Psoas muscle (tissue), 8 donors: ENCODE results near the gene TMEM86B. TPM values are rescaled to one million over a fixed set of nuclear protein-coding genes. Genes with fewer than 3 reads are reported as not detected.

ENCODE experiments used
- ATAC-seq, 4 donors: fragments of 200-7000 bp; cut with Tn5 transposase; one replicate each; pipeline ENCODE4 v1.9.1; 2020; ENCODE audit warnings: moderate library complexity in 3 of 4, mild to moderate bottlenecking in 2 of 4
- DNase-seq, 2 donors: peaks; one replicate each; pipeline ENCODE4 v3.0.0-alpha.2; 2020
- H3K27ac ChIP-seq: fragments of 200-600 bp; one replicate; pipeline ENCODE4 v1.8.0; 2022
- H3K27me3 ChIP-seq, 3 donors: fragments of 200-600 bp in 1 of 3; one replicate each; pipeline versions ENCODE4 v1.6.1 to v1.8.0; 2013 to 2022; ENCODE audit warnings: low read length in 2 of 3, mild to moderate bottlenecking in 2 of 3, moderate library complexity in 1 of 3; ENCODE audit not compliant: insufficient read depth in 3 of 3
- H3K36me3 ChIP-seq, 2 donors: fragments of 200-600 bp in 1 of 2; one replicate each; pipeline versions ENCODE4 v1.6.1 to v1.8.0; 2013 to 2022; ENCODE audit warnings: low read depth in 1 of 2, mild to moderate bottlenecking in 1 of 2, moderate library complexity in 1 of 2; ENCODE audit not compliant: insufficient read depth in 1 of 2
- H3K4me1 ChIP-seq: fragments of 200-600 bp; one replicate; pipeline ENCODE4 v1.8.0; 2022
- H3K4me3 ChIP-seq: fragments of 200-600 bp; one replicate; pipeline ENCODE4 v1.8.0; 2022; ENCODE audit warnings: mild to moderate bottlenecking
- H3K9me3 ChIP-seq: fragments of 200-600 bp; one replicate; pipeline ENCODE4 v1.8.0; 2022
- CTCF ChIP-seq: fragments of 200-600 bp; IDR thresholded peaks from one replicate; pipeline ENCODE4 v1.8.0; 2022; ENCODE audit warnings: antibody characterized with exemption
- WGBS, 3 donors: extraction: QIAGEN DNeasy Blood & Tissue Kit; methylation state at CpG; one replicate each; pipeline versions ENCODE4 v1.1.6 to v1.1.7; 2013; 5-methylcytosine and 5-hydroxymethylcytosine counted together
- intact Hi-C, 2 donors: fragments of 100-400 bp; cut with DNase I; formaldehyde crosslinking; loops; one replicate each; pipeline versions ENCODE4 v1.11.0 to v1.14.2; 2022
- polyA plus RNA-seq, 3 donors: library from polyadenylated mRNA; stranded (reverse); fragments of 200-250 nt; gene quantifications; one replicate each; pipeline ENCODE4 v1.2.3, GENCODE V29; 2013
- total RNA-seq, 4 donors: library from RNA; stranded (reverse); fragmentation: NEBNext Ultra II Directional in 2 of 4; extraction: Animal tissue kit (Norgen Biotek cat#: 25700) in 2 of 4; gene quantifications; one replicate each; pipeline versions ENCODE4 v1.2.1 to v1.2.4, GENCODE V29; 2021 to 2023
- donor health status: healthy with polysubstance abuse.
- donor health status: DM: no; HTN: no; CAD: no; lungs with moderate emphysema.
- donor health status: Bipolar disorder and iron deficiency.
- donor health status: healthy.
- donor health status: DM: yes; HTN: yes; CAD: no.
- donor health status: DM: no; HTN: no; CAD: no.
- donor health status: DM: no; HTN: no; CAD: no.
- donor health status: DM: yes; HTN: yes; CAD: no.

TMEM86B gene
- total and polyA plus RNA-seq, 7 donors, result 0.68 to 2.4 (median 2.1) TPM

- intact Hi-C loops, result loop anchor here in 1 of 2 donors (2.0 kb wide), 1 partner anchor 14 kb away; no protein-coding TSS in a partner anchor
- Histone ChIP-seq H3K27me3 (no peaks in the 10 kb centered on the region), H3K4me1 (peaks cover 7% of the 10 kb centered on the region), H3K9me3 (no peaks in the 10 kb centered on the region), H3K36me3 (peaks cover 0 to 11% of the 10 kb centered on the region in 2 donors), H3K4me3 (no peak overlapping the region), H3K27ac (no peak overlapping the region)
- DNase-seq (no peak), ATAC-seq (no peak)
- TF ChIP-seq CTCF, result no peak
- 84 to 86% (median 85%) methylated on average over 5 of the region's 5 CpGs for WGBS, 3 donors
Observed at GRCh38 chr19:55264531-55264930, 36.0 kb upstream of the TMEM86B start.

DNA sequence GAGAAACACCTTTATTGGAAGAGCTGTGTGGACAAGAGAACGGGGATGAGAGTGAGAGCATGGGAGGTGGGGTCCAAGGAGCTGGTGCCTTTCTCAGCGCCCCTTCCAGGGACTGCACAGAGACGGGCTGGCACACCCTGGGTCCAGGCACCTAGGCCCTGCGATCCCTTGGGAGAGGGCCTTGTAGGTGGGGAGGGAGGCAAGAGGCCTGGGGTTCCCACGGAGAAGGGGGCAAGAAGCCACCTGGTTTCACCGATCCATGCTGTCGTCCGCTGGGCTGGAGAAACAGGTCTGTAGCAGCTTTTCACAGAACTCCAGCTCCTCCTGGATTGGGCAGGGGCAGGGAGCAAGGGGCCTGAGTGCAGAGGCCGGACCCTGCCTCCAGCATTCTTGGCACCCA is 33.8 kb upstream of the TMEM86B start:
- WGBS, 3 donors, result 89 to 95% (median 92%) methylated on average over 9 of the region's 9 CpGs
- no peaks in the 10 kb centered on the region for H3K9me3 ChIP-seq
- ATAC-seq (no peak), DNase-seq (no peak)
- H3K4me3 ChIP-seq, result no peak overlapping the region
- H3K4me1 ChIP-seq, result peaks cover 11% of the 10 kb centered on the region
- no peak for TF ChIP-seq CTCF
- no peak overlapping the region for H3K27ac ChIP-seq
- intact Hi-C loops, result no loop called here
- no peaks in the 10 kb centered on the region for H3K27me3 ChIP-seq
- H3K36me3 ChIP-seq, result peaks cover 0 to 9% of the 10 kb centered on the region in 2 donors

- 88 to 90% (median 88%) methylated on average over 13 of the region's 13 CpGs for WGBS, 3 donors
- DNase-seq (no peak), ATAC-seq (no peak)
- H3K27ac ChIP-seq, result no peak overlapping the region
- H3K4me3 ChIP-seq, result no peak overlapping the region
- no peak for TF ChIP-seq CTCF
- no peaks in the 10 kb centered on the region for H3K27me3 ChIP-seq
- intact Hi-C loops, result no loop called here
- no peaks in the 10 kb centered on the region for H3K9me3 ChIP-seq
- H3K36me3 ChIP-seq, result peaks cover 0 to 9% of the 10 kb centered on the region in 2 donors
- H3K4me1 ChIP-seq, result peaks cover 17% of the 10 kb centered on the region
Observed at GRCh38 chr19:55261671-55262126, 33.1 kb upstream of the TMEM86B start.

DNA sequence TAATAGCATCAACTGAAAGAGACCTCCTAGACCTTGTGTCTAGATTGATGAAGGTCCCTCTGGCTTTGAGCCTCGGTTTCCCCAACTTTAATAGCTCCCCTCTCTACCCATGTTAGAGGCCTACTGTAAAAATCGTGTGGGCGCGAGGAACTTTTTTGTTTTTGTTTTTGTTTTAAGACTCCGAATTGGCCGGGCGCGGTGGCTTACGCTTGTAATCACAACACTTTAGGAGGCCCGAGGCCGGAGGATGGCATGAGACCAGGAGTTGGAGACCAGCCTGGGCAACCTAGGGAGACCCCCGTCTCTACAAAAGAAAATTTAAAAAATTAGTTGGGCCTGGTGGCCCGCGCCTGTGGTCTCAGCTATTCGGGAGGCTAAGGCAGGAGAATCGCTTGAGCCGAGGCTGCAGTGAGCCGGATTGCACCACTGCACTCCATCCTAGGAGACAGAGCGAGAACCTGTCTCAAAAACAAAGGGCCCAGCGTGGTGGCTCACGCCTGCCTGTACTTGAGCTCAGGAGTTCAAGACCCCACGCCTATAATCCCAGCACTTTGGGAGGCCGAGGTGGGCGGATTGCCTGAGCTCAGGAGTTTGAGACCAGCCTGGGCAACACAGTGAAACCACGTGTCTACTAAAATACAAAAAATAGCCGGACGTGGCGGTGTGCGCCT is 31.1 kb upstream of the TMEM86B start:
- Histone ChIP-seq H3K4me1 (peaks cover 38% of the 10 kb centered on the region), H3K27me3 (no peaks in the 10 kb centered on the region), H3K4me3 (peak overlapping the region; percentile 92), H3K27ac (peak overlapping the region; percentile 92), H3K36me3 (peaks cover 0 to 8% of the 10 kb centered on the region in 2 donors), H3K9me3 (no peaks in the 10 kb centered on the region)
- intact Hi-C loops, result no loop called here
- TF ChIP-seq CTCF, result no peak
- peak in 1 of 4 donors; percentile 2 for ATAC-seq
- DNase-seq, result peak in 1 of 2 donors; percentile 68
- WGBS, 3 donors, result 33 to 39% (median 37%) methylated on average over 29 of the region's 29 CpGs
